Skeletal muscle tissue (tissue), 4 donors: ENCODE results near the gene NUP88. TPM values are rescaled to one million over a fixed set of nuclear protein-coding genes. Genes with fewer than 3 reads are reported as not detected.
"Not testable (repeated sequence)": the region's sequence is repeated elsewhere in the genome, so short reads cannot be mapped to it uniquely, and the experiment has no call there.

ENCODE experiments used
- H3K27ac ChIP-seq: one replicate; pipeline ENCODE4 v1.7.0; 2013; ENCODE audit warnings: mild to moderate bottlenecking, low read depth, low read length, inconsistent platforms
- H3K27me3 ChIP-seq, 3 donors: one replicate each; pipeline ENCODE4 v1.7.0; 2013; ENCODE audit warnings: low read length in 3 of 3; ENCODE audit not compliant: control insufficient read depth in 3 of 3, insufficient read depth in 3 of 3
- H3K36me3 ChIP-seq, 3 donors: one replicate each; pipeline ENCODE4 v1.7.0; 2013; ENCODE audit warnings: low read length in 3 of 3; ENCODE audit not compliant: control insufficient read depth in 3 of 3, insufficient read depth in 3 of 3
- H3K4me1 ChIP-seq, 3 donors: one replicate each; pipeline ENCODE4 v1.7.0; 2013; ENCODE audit warnings: low read length in 3 of 3, mild to moderate bottlenecking in 3 of 3; ENCODE audit not compliant: control insufficient read depth in 3 of 3, insufficient read depth in 3 of 3
- H3K4me3 ChIP-seq, 3 donors: one replicate each; pipeline ENCODE4 v1.7.0; 2013; ENCODE audit warnings: low read length in 3 of 3
- H3K9ac ChIP-seq, 3 donors: one replicate each; pipeline ENCODE4 v1.7.0; 2013; ENCODE audit warnings: low read length in 3 of 3, mild to moderate bottlenecking in 3 of 3, moderate library complexity in 2 of 3, low read depth in 1 of 3
- H3K9me3 ChIP-seq, 3 donors: one replicate each; pipeline ENCODE4 v1.7.0; 2013; ENCODE audit warnings: low read length in 3 of 3; ENCODE audit not compliant: control insufficient read depth in 3 of 3
- total RNA-seq: library from RNA; depleted of rRNA; stranded (reverse); fragments of >200 nt; gene quantifications from one replicate; pipeline ENCODE4 v1.2.3, GENCODE V29; 2014
- donor health status: Osteomylitis.

NUP88 gene
- total RNA-seq, 1 donor from 2014 or later = 46.4 TPM

GRCh38 chr17:5438716-5439445, 19.4 kb upstream of the NUP88 start, which contains the start of gene C1QBP:
TSS of gene C1QBP (minus strand) at chr17:5439155. CDS start at chr17:5439073, 82 bp downstream.
- Histone ChIP-seq H3K36me3 (peaks cover 21 to 34% (median 33%) of the 10 kb centered on the region in 3 donors), H3K27me3 (no peaks in the 10 kb centered on the region), H3K4me1 (peaks cover 4 to 18% (median 15%) of the 10 kb centered on the region in 3 donors), H3K27ac (peak within 1 kb of the TSS; percentile 76), H3K4me3 (peak within 1 kb of the TSS; percentile 82 to 97 (median 89)), H3K9me3 (no peaks in the 10 kb centered on the region), H3K9ac (peak within 1 kb of the TSS; percentile 84 to 92 (median 89))

- Histone ChIP-seq H3K27ac (peak overlapping the region; percentile 76), H3K9ac (peak overlapping the region; percentile 84 to 92 (median 89)), H3K27me3 (no peaks in the 10 kb centered on the region), H3K36me3 (peaks cover 23 to 37% (median 36%) of the 10 kb centered on the region in 3 donors), H3K4me1 (peaks cover 4 to 18% (median 15%) of the 10 kb centered on the region in 3 donors), H3K4me3 (peak overlapping the region; percentile 82 to 97 (median 89)), H3K9me3 (no peaks in the 10 kb centered on the region)
Observed at GRCh38 chr17:5437721-5438317, 18.4 kb upstream of the NUP88 start.

GRCh38 chr17:5435781-5436315, 16.4 kb upstream of the NUP88 start:
- H3K27ac ChIP-seq, H3K4me3 ChIP-seq, H3K9ac ChIP-seq, H3K27me3 ChIP-seq, H3K9me3 ChIP-seq: not testable (repeated sequence)
- peaks cover 4 to 18% (median 15%) of the 10 kb centered on the region in 3 donors for H3K4me1 ChIP-seq
- peaks cover 35 to 54% (median 51%) of the 10 kb centered on the region in 3 donors for H3K36me3 ChIP-seq

GRCh38 chr17:5434984-5435383, 15.5 kb upstream of the NUP88 start:
- peak overlapping the region; percentile 27 for H3K27ac ChIP-seq
- H3K36me3 ChIP-seq = peaks cover 40 to 60% (median 56%) of the 10 kb centered on the region in 3 donors
- peaks cover 4 to 18% (median 15%) of the 10 kb centered on the region in 3 donors for H3K4me1 ChIP-seq
- H3K4me3 ChIP-seq = no peak overlapping the region
- H3K27me3 ChIP-seq = no peaks in the 10 kb centered on the region
- H3K9me3 ChIP-seq = no peaks in the 10 kb centered on the region
- peak overlapping the region in 1 of 3 donors; percentile 7 for H3K9ac ChIP-seq

GRCh38 chr17:5431949-5432556, 12.6 kb upstream of the NUP88 start:
- Histone ChIP-seq H3K4me1 (peaks cover 0 to 5% (median 0%) of the 10 kb centered on the region in 3 donors), H3K36me3 (peaks cover 56 to 76% (median 73%) of the 10 kb centered on the region in 3 donors), H3K9ac (no peak overlapping the region), H3K9me3 (no peaks in the 10 kb centered on the region), H3K27ac (no peak overlapping the region), H3K4me3 (no peak overlapping the region), H3K27me3 (no peaks in the 10 kb centered on the region)

GRCh38 chr17:5431234-5431633, 11.8 kb upstream of the NUP88 start:
- peaks cover 58 to 74% (median 73%) of the 10 kb centered on the region in 3 donors for H3K36me3 ChIP-seq
- not testable (repeated sequence) for H3K9me3 ChIP-seq, H3K4me3 ChIP-seq, H3K9ac ChIP-seq, H3K27me3 ChIP-seq, H3K4me1 ChIP-seq, H3K27ac ChIP-seq

GRCh38 chr17:5430413-5430999, 11.0 kb upstream of the NUP88 start:
- no peaks in the 10 kb centered on the region for H3K27me3 ChIP-seq
- peaks cover 0 to 5% (median 0%) of the 10 kb centered on the region in 3 donors for H3K4me1 ChIP-seq
- no peak overlapping the region for H3K4me3 ChIP-seq
- no peaks in the 10 kb centered on the region for H3K9me3 ChIP-seq
- no peak overlapping the region for H3K27ac ChIP-seq
- peaks cover 65 to 78% (median 78%) of the 10 kb centered on the region in 3 donors for H3K36me3 ChIP-seq
- no peak overlapping the region for H3K9ac ChIP-seq

GRCh38 chr17:5429191-5429887, 9.9 kb upstream of the NUP88 start:
- peaks cover 64 to 80% (median 78%) of the 10 kb centered on the region in 3 donors for H3K36me3 ChIP-seq
- H3K27me3 ChIP-seq = no peaks in the 10 kb centered on the region

GRCh38 chr17:5425826-5426225, 6.4 kb upstream of the NUP88 start:
- no peak overlapping the region for H3K27ac ChIP-seq
- H3K4me1 ChIP-seq = peaks cover 8 to 14% (median 9%) of the 10 kb centered on the region in 3 donors
- H3K9me3 ChIP-seq = no peaks in the 10 kb centered on the region
- H3K9ac ChIP-seq = no peak overlapping the region
- peaks cover 43 to 68% (median 68%) of the 10 kb centered on the region in 3 donors for H3K36me3 ChIP-seq
- no peak overlapping the region for H3K4me3 ChIP-seq
- no peaks in the 10 kb centered on the region for H3K27me3 ChIP-seq

More at GRCh38 chr17:5429191-5429887, 9.9 kb upstream of the NUP88 start:
- Histone ChIP-seq H3K4me1 (no peaks in the 10 kb centered on the region), H3K4me3 (no peak overlapping the region), H3K9me3 (no peaks in the 10 kb centered on the region), H3K27ac (no peak overlapping the region), H3K9ac (no peak overlapping the region)
